ENCODE results near the gene DOK4. TPM values are rescaled to one million over a fixed set of nuclear protein-coding genes. Genes with fewer than 3 reads are reported as not detected.

The DOK4 gene
- total and polyA plus RNA-seq, 2 donors (not counting 3 experiments of a cell fraction or from before 2014, with no cell fraction given) = 22.3 to 23.4 TPM

DNA sequence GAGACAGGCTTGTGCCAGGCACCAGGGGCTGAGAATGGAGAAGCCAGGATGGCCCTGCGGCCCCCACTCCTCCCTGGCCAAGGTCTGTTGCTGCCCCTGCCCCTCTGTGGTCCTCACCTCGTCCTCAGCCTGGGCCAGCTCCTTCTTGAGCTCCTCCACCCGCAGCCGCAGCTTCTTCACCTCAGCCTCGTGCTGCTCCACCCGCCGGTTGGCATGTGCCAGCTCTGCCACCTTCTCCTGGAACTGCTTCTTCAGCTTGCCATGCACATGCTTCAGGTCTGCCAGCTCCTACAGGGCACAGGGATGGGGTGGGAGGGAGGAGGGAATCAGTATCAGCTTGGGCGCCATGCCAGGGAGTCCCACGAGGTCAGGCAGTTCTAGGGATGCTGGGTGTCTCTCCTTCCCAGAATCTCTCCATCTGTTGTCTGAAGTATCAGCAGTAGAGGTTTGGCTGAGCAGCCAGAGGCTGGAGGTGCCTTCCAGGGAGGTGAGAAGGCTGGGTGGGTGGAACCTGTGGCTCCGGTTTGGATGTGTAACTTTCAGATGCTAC is 30.0 kb upstream of the DOK4 start:
- H3K4me3 ChIP-seq (replicated peaks in 1 of 3; ENCODE audit: insufficient read depth in 1 of 3, low read depth in 1 of 3, low read length in 3 of 3) = no peak overlapping the region
- H4K20me1 ChIP-seq (replicated peaks; ENCODE audit: control insufficient read depth, extremely low read depth, insufficient read depth, low read length) = no peaks in the 10 kb centered on the region
- FAIRE-seq (no peak), DNase-seq (ENCODE audit: low read depth, low spot score) (no peak)
- H3K36me3 ChIP-seq (ENCODE audit: control insufficient read depth in 2 of 2, extremely low read depth in 1 of 2, insufficient read depth in 2 of 2, low read length in 2 of 2) = peaks cover 0 to 4% of the 10 kb centered on the region in 2 experiments
- intact Hi-C loops (cut with micrococcal nuclease) (no loop called here), dilution Hi-C loops (cut with MboI; ENCODE audit: extremely low pct_ligation_motif_present, low sequenced_read_pairs) (no loop called here)
- no TSS peak for BruUV-seq (replicated peaks)
- H3K79me2 ChIP-seq (ENCODE audit: control insufficient read depth, insufficient read depth, low read length) = no peaks in the 10 kb centered on the region
- H3K27me3 ChIP-seq (ENCODE audit: control insufficient read depth in 2 of 2, insufficient read depth in 2 of 2, low read length in 2 of 2) = no peaks in the 10 kb centered on the region
- ChIA-PET CTCF (interaction anchor here (1.2 to 5.4 kb wide), 3 partner anchors 9 to 98 kb away, joined by 4 to 77 read pairs (median 11); partner anchors contain the start of gene POLR2C), POLR2A (no interaction called here)
- peaks cover 7% of the 10 kb centered on the region for H3K4me1 ChIP-seq (ENCODE audit: control insufficient read depth, extremely low read depth, insufficient read depth, low read length)
- H2AFZ ChIP-seq (ENCODE audit: low read depth, low read length) = no peak overlapping the region
- no peak overlapping the region for H3K4me2 ChIP-seq (ENCODE audit: insufficient read depth, low read length)
- H3K9me1 ChIP-seq (replicated peaks; ENCODE audit: control insufficient read depth, extremely low read depth, insufficient read depth, low read length) = no peaks in the 10 kb centered on the region
- H3K9ac ChIP-seq (replicated peaks; ENCODE audit: extremely low read depth, insufficient read depth, low read length) = no peak overlapping the region
- no peak overlapping the region for H3K27ac ChIP-seq (ENCODE audit: insufficient read depth, low read depth, low read length)
- H3K9me3 ChIP-seq (replicated peaks; ENCODE audit: control insufficient read depth, insufficient read depth, low read length) = no peaks in the 10 kb centered on the region
- TF ChIP-seq, protein P1, sequence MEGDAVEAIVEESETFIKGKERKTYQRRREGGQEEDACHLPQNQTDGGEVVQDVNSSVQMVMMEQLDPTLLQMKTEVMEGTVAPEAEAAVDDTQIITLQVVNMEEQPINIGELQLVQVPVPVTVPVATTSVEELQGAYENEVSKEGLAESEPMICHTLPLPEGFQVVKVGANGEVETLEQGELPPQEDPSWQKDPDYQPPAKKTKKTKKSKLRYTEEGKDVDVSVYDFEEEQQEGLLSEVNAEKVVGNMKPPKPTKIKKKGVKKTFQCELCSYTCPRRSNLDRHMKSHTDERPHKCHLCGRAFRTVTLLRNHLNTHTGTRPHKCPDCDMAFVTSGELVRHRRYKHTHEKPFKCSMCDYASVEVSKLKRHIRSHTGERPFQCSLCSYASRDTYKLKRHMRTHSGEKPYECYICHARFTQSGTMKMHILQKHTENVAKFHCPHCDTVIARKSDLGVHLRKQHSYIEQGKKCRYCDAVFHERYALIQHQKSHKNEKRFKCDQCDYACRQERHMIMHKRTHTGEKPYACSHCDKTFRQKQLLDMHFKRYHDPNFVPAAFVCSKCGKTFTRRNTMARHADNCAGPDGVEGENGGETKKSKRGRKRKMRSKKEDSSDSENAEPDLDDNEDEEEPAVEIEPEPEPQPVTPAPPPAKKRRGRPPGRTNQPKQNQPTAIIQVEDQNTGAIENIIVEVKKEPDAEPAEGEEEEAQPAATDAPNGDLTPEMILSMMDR (IDR thresholded peaks at IDR 0.05; ENCODE audit: extremely low read depth in 1 of 2, insufficient read depth in 1 of 2, low read depth in 1 of 2, low read length in 2 of 2) = no peak
- TF ChIP-seq EZH2 (IDR thresholded peaks at IDR 0.05; ENCODE audit: borderline replicate concordance, low read depth, low read length, severe bottlenecking) (no peak), JUN (IDR thresholded peaks at IDR 0.05; ENCODE audit: borderline replicate concordance, insufficient read depth, insufficient read length, low read depth) (no peak), MYC (IDR thresholded peaks at IDR 0.05; ENCODE audit: low read depth, low read length) (no peak), FOS (IDR thresholded peaks at IDR 0.05; ENCODE audit: borderline replicate concordance, insufficient read depth, low read length) (no peak), GATA2 (IDR thresholded peaks at IDR 0.05; ENCODE audit: insufficient read depth, insufficient read length, low read depth, low read length) (no peak), POLR2AphosphoS5 (IDR thresholded peaks at IDR 0.05; ENCODE audit: insufficient read depth, low read depth, low read length) (no peak)
- TF ChIP-seq, protein P2, sequence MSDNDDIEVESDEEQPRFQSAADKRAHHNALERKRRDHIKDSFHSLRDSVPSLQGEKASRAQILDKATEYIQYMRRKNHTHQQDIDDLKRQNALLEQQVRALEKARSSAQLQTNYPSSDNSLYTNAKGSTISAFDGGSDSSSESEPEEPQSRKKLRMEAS (IDR thresholded peaks at IDR 0.05; ENCODE audit: insufficient read depth, insufficient read length) = no peak

Measured in endothelial cell of umbilical vein (primary cell).